Fibroblast of lung (primary cell): ENCODE measurements around the gene DNAJB2. TPM values are rescaled to one million over a fixed set of nuclear protein-coding genes. Genes with fewer than 3 reads are reported as not detected.
"Not testable (repeated sequence)": the region's sequence is repeated elsewhere in the genome, so short reads cannot be mapped to it uniquely, and the experiment has no call there.

Experiments used
- DNase-seq, 2 donors: peaks; one replicate each; pipeline versions ENCODE4 v3.0.0 to v3.0.0-alpha.2; 2010; ENCODE audit warnings: low read depth in 2 of 2
- H2AFZ ChIP-seq: 2 replicates; pipeline ENCODE4 v1.5.1; 2012; ENCODE audit warnings: low read length, control low read depth, inconsistent platforms
- H3K27ac ChIP-seq: 2 replicates; pipeline ENCODE4 v1.5.1; 2011; ENCODE audit warnings: low read length, control low read depth; ENCODE audit not compliant: insufficient read depth
- H3K27me3 ChIP-seq: 2 replicates; pipeline ENCODE4 v1.5.1; 2011; ENCODE audit warnings: mild to moderate bottlenecking, low read length; ENCODE audit not compliant: control insufficient read depth, insufficient read depth
- H3K36me3 ChIP-seq: 2 replicates; pipeline ENCODE4 v1.5.1; 2011; ENCODE audit warnings: low read length; ENCODE audit not compliant: control insufficient read depth, insufficient read depth
- H3K4me1 ChIP-seq: 2 replicates; pipeline ENCODE4 v1.5.1; 2011; ENCODE audit warnings: low read length; ENCODE audit not compliant: control insufficient read depth, insufficient read depth; ENCODE audit errors: extremely low read depth
- H3K4me2 ChIP-seq: 2 replicates; pipeline ENCODE4 v1.5.1; 2011; ENCODE audit warnings: low read length, control low read depth; ENCODE audit not compliant: insufficient read depth; ENCODE audit errors: extremely low read depth
- H3K4me3 ChIP-seq, 4 experiments: fragments of 200-600 bp in 1 of 4; sonication (generic) in 1 of 4; replicated peaks in 1 of 4; 2 replicates each; pipeline ENCODE4 v1.5.1; 2011 to 2016; ENCODE audit warnings: low read length in 4 of 4, low read depth in 3 of 4, mild to moderate bottlenecking in 3 of 4, control low read depth in 2 of 4, inconsistent platforms in 1 of 4, mixed read lengths in 1 of 4; ENCODE audit not compliant: insufficient read depth in 1 of 4; ENCODE audit errors: control extremely low read depth in 1 of 4
- H3K79me2 ChIP-seq: 2 replicates; pipeline ENCODE4 v1.5.1; 2012; ENCODE audit warnings: mild to moderate bottlenecking, low read length, inconsistent platforms; ENCODE audit not compliant: control insufficient read depth, insufficient read depth
- H3K9ac ChIP-seq: 2 replicates; pipeline ENCODE4 v1.5.1; 2011; ENCODE audit warnings: mild to moderate bottlenecking, low read length, control low read depth; ENCODE audit not compliant: insufficient read depth
- H3K9me3 ChIP-seq: 2 replicates; pipeline ENCODE4 v1.5.1; 2012; ENCODE audit warnings: low read depth, low read length; ENCODE audit not compliant: control insufficient read depth, insufficient read depth
- H4K20me1 ChIP-seq: 2 replicates; pipeline ENCODE4 v1.5.1; 2011; ENCODE audit warnings: low read length; ENCODE audit not compliant: control insufficient read depth, insufficient read depth; ENCODE audit errors: extremely low read depth
- EZH2 ChIP-seq: IDR thresholded peaks from 2 replicates; pipeline ENCODE4 v1.5.1; 2012; ENCODE audit warnings: low read length, control low read depth, mild to moderate bottlenecking; ENCODE audit errors: missing control alignments
- polyA plus RNA-seq, 2 donors: library from polyadenylated mRNA; depleted of rRNA in 1 of 2; stranded (reverse) in 1 of 2; unstranded in 1 of 2; fragments of >200 nt; gene quantifications; 2 replicates each; pipeline ENCODE4 v1.2.1, GENCODE V29; 2011 to 2012; ENCODE audit warnings: missing spikeins in 1 of 2
- total RNA-seq: library from RNA; depleted of rRNA; stranded (reverse); fragments of >200 nt; gene quantifications from 2 replicates; pipeline ENCODE4 v1.2.1, GENCODE V29; 2014
- TF ChIP-seq, protein P1 (sequence below), 2 donors: IDR thresholded peaks in 1 of 2; conservative IDR thresholded peaks in 1 of 2; 1 replicate in 1 of 2; 2 replicates in 1 of 2; pipeline ENCODE4 v1.5.1; 2011 to 2012; ENCODE audit warnings: low read length in 2 of 2, control low read depth in 1 of 2, inconsistent platforms in 1 of 2, low read depth in 1 of 2, mild to moderate bottlenecking in 1 of 2

Gene DNAJB2
- total and polyA plus RNA-seq, 2 donors (not counting 1 experiment from before 2014, with no cell fraction given) = 29.8 to 81.3 TPM

GRCh38 chr2:219285373-219285735 is 6.2 kb downstream of the DNAJB2 start:
- H3K27ac ChIP-seq = no peak overlapping the region
- H4K20me1 ChIP-seq = no peaks in the 10 kb centered on the region
- TF ChIP-seq EZH2 = no peak
- TF ChIP-seq, protein P1, sequence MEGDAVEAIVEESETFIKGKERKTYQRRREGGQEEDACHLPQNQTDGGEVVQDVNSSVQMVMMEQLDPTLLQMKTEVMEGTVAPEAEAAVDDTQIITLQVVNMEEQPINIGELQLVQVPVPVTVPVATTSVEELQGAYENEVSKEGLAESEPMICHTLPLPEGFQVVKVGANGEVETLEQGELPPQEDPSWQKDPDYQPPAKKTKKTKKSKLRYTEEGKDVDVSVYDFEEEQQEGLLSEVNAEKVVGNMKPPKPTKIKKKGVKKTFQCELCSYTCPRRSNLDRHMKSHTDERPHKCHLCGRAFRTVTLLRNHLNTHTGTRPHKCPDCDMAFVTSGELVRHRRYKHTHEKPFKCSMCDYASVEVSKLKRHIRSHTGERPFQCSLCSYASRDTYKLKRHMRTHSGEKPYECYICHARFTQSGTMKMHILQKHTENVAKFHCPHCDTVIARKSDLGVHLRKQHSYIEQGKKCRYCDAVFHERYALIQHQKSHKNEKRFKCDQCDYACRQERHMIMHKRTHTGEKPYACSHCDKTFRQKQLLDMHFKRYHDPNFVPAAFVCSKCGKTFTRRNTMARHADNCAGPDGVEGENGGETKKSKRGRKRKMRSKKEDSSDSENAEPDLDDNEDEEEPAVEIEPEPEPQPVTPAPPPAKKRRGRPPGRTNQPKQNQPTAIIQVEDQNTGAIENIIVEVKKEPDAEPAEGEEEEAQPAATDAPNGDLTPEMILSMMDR (conservative IDR thresholded peaks at IDR 0.05 in 1 of 2, IDR thresholded peaks at IDR 0.05 in 1 of 2; ENCODE audit: low read depth in 1 of 2, low read length in 2 of 2) = no peak
- no peak overlapping the region for H2AFZ ChIP-seq
- no peak overlapping the region for H3K4me3 ChIP-seq
- H3K79me2 ChIP-seq = peaks cover 3% of the 10 kb centered on the region
- DNase-seq = no peak
- no peaks in the 10 kb centered on the region for H3K27me3 ChIP-seq
- peaks cover 30% of the 10 kb centered on the region for H3K36me3 ChIP-seq
- peaks cover 14% of the 10 kb centered on the region for H3K4me1 ChIP-seq
- no peak overlapping the region for H3K9ac ChIP-seq
- H3K4me2 ChIP-seq = no peak overlapping the region
- no peaks in the 10 kb centered on the region for H3K9me3 ChIP-seq

DNA sequence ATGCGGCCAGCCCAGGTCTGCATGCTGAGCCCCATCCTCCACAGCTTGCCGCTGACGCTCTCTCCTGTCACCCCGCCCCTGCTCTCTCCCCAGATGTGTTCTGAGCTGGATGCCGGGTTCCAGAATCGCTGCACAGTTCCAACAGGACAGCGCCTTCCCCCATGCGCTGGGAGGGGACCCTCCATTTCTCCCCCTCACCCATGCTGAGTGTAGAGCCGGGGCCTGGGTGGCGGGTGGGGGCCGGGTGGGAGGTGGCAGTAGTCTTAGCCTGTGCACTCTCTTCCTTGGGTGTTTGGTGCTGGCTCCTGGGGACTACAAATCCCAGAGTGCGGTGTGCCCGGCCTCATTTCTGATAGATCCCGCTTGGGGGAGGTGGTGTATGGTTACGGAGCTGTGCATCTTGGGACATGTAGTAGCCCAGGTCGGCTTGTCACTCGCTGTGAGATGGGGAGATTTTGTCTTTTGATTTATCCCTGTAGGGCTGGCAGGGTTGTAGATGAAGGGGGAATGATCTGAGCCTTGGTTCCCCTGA is 6.8 kb downstream of the DNAJB2 start:
- DNase-seq = peak; percentile 48 to 81
- H3K4me2 ChIP-seq = no peak overlapping the region
- no peak overlapping the region for H3K4me3 ChIP-seq
- no peaks in the 10 kb centered on the region for H3K9me3 ChIP-seq
- H4K20me1 ChIP-seq = no peaks in the 10 kb centered on the region
- no peak overlapping the region for H2AFZ ChIP-seq
- H3K9ac ChIP-seq = no peak overlapping the region
- H3K27ac ChIP-seq = peak overlapping the region; percentile 26
- H3K79me2 ChIP-seq = no peaks in the 10 kb centered on the region
- H3K4me1 ChIP-seq = peaks cover 11% of the 10 kb centered on the region
- no peaks in the 10 kb centered on the region for H3K27me3 ChIP-seq
- TF ChIP-seq EZH2 = no peak
- TF ChIP-seq, protein P1 (conservative IDR thresholded peaks at IDR 0.05 in 1 of 2, IDR thresholded peaks at IDR 0.05 in 1 of 2; ENCODE audit: low read depth in 1 of 2, low read length in 2 of 2) = no peak
- H3K36me3 ChIP-seq = peaks cover 25% of the 10 kb centered on the region

- peak in 1 of 2 donors; percentile 65 for DNase-seq
- Histone ChIP-seq H3K9me3 (no peaks in the 10 kb centered on the region), H3K9ac (no peak overlapping the region), H3K79me2 (no peaks in the 10 kb centered on the region), H3K4me3 (no peak overlapping the region), H3K4me2 (no peak overlapping the region), H4K20me1 (no peaks in the 10 kb centered on the region), H2AFZ (no peak overlapping the region), H3K27me3 (no peaks in the 10 kb centered on the region), H3K27ac (peak overlapping the region; percentile 26), H3K36me3 (peaks cover 21% of the 10 kb centered on the region), H3K4me1 (peaks cover 11% of the 10 kb centered on the region)
- TF ChIP-seq, protein P1 (conservative IDR thresholded peaks at IDR 0.05 in 1 of 2, IDR thresholded peaks at IDR 0.05 in 1 of 2; ENCODE audit: low read depth in 1 of 2, low read length in 2 of 2) = no peak
- TF ChIP-seq EZH2 = no peak
These were observed 7.4 kb downstream of the DNAJB2 start for GRCh38 chr2:219286436-219287115.

DNA sequence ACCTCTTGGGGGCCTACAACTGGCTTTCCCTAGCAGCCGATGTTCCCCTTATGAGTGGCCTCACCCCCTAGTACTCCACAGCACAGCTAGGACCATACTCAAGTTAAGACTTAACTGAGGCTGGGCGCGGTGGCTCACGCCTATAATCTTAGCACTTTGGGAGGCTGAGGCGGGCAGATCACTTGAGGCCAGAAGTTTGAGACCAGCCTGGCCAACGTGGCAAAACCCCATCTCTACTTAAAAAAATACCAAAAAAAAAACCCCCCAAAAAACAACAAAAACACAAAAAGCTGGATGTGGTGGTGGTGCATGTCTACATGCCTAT is 7.9 kb downstream of the DNAJB2 start:
- H3K4me2 ChIP-seq, H2AFZ ChIP-seq: not testable (repeated sequence)
- H3K36me3 ChIP-seq = peaks cover 17% of the 10 kb centered on the region

More for the DNA sequence above, 7.9 kb downstream of the DNAJB2 start:
- H3K4me3 ChIP-seq, H3K9ac ChIP-seq, DNase-seq, H4K20me1 ChIP-seq, H3K27ac ChIP-seq, H3K9me3 ChIP-seq, H3K27me3 ChIP-seq, H3K79me2 ChIP-seq: not testable (repeated sequence)
- peaks cover 11% of the 10 kb centered on the region for H3K4me1 ChIP-seq
